ENCODE measurements around the gene SETD3.

Gene SETD3

DNA sequence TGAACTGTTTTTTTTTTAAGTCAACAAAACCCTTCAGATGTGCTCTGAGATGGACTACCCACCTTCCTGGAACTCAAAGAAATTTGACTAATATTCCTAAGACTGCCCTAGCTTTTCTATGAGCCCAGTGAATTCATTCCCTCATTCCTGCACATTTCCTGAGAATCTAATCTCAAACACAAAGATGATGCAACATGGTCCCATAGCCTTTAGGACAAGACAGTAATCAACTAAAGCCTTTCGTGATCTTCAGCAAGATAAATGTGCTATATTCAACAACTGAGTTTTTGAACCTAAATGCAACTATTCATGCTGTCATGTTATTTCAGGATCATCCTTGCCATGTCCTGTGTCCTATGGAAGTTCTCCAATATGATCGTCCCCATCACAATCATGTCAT lies 5.0 kb downstream of the SETD3 start:
- H3K4me3 ChIP-seq (ENCODE audit: low read length): no peak overlapping the region
- no peaks in the 10 kb centered on the region for H3K36me3 ChIP-seq (ENCODE audit: control insufficient read depth, insufficient read depth, low read length)
- H3K4me1 ChIP-seq (ENCODE audit: control insufficient read depth, insufficient read depth, low read length): peaks cover 18% of the 10 kb centered on the region

DNA sequence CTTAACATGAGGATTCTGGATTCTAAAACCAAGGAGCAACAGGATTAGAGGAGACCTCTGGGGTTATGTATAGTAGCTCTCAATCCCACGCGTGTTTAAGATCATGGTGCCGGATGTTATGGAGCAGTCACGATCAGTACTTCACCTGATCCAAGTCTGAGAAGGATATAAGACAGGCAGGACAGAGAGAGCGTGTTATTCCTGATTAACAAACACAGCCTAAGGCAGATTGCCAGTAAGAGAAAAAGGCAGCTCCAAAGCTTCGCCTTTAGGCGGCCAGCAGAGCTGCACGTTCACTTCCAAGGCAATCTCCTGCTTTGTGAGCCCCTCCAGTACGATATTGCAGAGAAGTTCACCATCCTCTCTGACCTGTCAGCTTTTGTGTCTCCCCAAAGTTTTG lies 5.5 kb downstream of the SETD3 start:
- Histone ChIP-seq H3K9me3 (ENCODE audit: control insufficient read depth, low read length) (no peaks in the 10 kb centered on the region), H3K36me3 (ENCODE audit: control insufficient read depth, insufficient read depth, low read length) (no peaks in the 10 kb centered on the region), H3K4me1 (ENCODE audit: control insufficient read depth, insufficient read depth, low read length) (peaks cover 18% of the 10 kb centered on the region), H3K4me3 (ENCODE audit: low read length) (no peak overlapping the region), H3K27me3 (ENCODE audit: control insufficient read depth, insufficient read depth, low read length) (no peaks in the 10 kb centered on the region), H3K9ac (ENCODE audit: low read length) (no peak overlapping the region)

More for the DNA sequence above, 5.0 kb downstream of the SETD3 start:
- no peaks in the 10 kb centered on the region for H3K27me3 ChIP-seq (ENCODE audit: control insufficient read depth, insufficient read depth, low read length)
- no peak overlapping the region for H3K9ac ChIP-seq (ENCODE audit: low read length)
- no peaks in the 10 kb centered on the region for H3K9me3 ChIP-seq (ENCODE audit: control insufficient read depth, low read length)

DNA sequence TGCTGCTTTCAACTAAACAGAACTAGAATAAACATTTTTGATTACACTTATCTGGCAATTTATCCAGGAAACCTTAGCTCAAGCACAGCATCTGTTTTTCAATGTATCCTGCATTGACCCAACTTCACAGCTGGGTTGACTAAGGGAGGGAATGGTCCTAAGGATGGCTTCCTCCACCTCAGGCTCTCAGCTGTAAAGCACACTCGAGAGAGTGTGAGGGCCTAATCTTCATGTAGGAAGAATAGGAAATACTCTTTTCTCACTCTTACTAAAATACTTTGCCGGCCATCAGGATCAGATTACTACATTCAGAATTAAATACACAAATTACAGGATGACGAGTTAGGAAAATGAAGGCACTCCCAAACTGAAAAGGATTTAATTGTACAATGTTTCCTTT lies 7.2 kb downstream of the SETD3 start:
- peaks cover 12% of the 10 kb centered on the region for H3K4me1 ChIP-seq (ENCODE audit: control insufficient read depth, insufficient read depth, low read length)
- H3K9ac ChIP-seq (ENCODE audit: low read length): no peak overlapping the region
- no peaks in the 10 kb centered on the region for H3K9me3 ChIP-seq (ENCODE audit: control insufficient read depth, low read length)
- no peak overlapping the region for H3K4me3 ChIP-seq (ENCODE audit: low read length)
- H3K36me3 ChIP-seq (ENCODE audit: control insufficient read depth, insufficient read depth, low read length): no peaks in the 10 kb centered on the region
- H3K27me3 ChIP-seq (ENCODE audit: control insufficient read depth, insufficient read depth, low read length): no peaks in the 10 kb centered on the region

DNA sequence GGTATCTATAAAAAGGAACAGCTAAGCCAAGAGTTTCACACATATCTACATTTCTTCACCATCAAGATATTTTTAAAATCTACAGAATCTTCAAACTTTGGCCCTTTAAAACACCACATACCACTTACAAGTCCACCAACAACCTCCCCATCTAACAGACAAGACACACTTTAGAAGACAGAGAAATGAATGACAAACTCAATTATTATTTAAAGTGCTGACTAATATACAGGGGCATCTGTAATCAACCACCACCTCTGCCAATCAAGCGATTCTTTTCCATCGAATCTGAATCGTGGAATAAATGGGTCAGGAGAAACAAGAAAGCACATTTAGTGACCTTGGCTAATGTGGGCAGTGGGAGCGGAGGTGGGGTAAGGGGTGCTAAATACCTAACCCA lies 7.7 kb downstream of the SETD3 start:
- Histone ChIP-seq H3K27me3 (ENCODE audit: control insufficient read depth, insufficient read depth, low read length) (no peaks in the 10 kb centered on the region), H3K4me3 (ENCODE audit: low read length) (no peak overlapping the region), H3K9ac (ENCODE audit: low read length) (no peak overlapping the region), H3K9me3 (ENCODE audit: control insufficient read depth, low read length) (no peaks in the 10 kb centered on the region), H3K36me3 (ENCODE audit: control insufficient read depth, insufficient read depth, low read length) (no peaks in the 10 kb centered on the region), H3K4me1 (ENCODE audit: control insufficient read depth, insufficient read depth, low read length) (peaks cover 15% of the 10 kb centered on the region)

DNA sequence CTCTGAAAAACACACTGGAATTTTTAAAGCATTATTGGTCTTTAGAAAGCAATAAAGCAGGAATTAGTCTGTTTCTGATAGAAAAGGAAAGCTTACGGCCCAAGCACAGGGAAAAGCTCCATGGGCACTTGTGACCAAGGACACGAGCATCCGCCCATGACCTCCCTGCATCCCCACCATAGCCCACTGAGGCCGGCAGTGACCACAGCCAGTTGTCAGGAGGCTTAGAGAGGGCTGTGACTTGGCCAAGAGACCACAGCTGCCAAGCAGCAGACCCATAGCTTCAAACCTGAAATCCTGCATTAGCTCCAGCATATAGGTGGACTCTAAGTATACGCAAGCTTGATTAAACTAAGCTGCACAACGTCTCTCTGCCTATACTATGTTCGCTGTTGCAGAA lies 8.9 kb downstream of the SETD3 start:
- Histone ChIP-seq H3K27me3 (ENCODE audit: control insufficient read depth, insufficient read depth, low read length) (no peaks in the 10 kb centered on the region), H3K36me3 (ENCODE audit: control insufficient read depth, insufficient read depth, low read length) (no peaks in the 10 kb centered on the region), H3K9ac (ENCODE audit: low read length) (no peak overlapping the region), H3K4me3 (ENCODE audit: low read length) (no peak overlapping the region), H3K9me3 (ENCODE audit: control insufficient read depth, low read length) (no peaks in the 10 kb centered on the region), H3K4me1 (ENCODE audit: control insufficient read depth, insufficient read depth, low read length) (peaks cover 21% of the 10 kb centered on the region)

DNA sequence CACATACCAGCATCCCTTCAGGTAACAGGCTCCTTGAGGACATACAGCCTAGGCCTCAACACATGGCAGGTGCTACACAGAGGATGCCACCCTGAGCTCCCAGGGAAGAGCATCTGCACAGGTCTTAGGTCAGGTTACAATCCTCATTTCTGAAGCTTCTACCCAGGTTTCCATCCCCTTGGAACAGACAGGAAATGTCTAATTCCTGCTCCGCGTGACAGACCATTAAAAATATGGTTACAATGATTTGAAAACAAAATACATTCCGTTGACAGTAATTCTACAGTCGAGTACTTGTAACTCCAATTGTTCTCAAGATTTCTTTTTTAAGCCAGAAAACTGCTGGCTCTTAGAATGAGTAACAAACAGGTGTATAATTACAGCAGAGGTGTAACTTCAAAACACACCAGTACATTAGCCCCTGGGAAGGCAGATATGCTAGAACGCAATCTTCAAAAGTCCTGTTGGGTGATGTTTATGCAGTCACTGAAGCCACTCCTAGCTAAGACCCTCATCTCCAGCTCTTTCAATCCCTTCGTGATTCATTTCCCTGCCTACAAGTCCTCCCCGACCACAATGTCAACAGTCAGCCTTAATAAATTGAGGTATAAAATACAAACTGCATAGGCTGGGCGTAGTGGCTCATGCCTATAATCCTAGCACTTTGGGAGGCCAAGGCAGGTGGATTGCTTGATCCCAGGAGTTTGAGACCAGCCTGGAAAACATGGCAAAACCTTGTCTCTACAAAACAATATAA lies 11.6 kb downstream of the SETD3 start:
- no peaks in the 10 kb centered on the region for H3K9me3 ChIP-seq (ENCODE audit: control insufficient read depth, low read length)
- H3K9ac ChIP-seq (ENCODE audit: low read length): no peak overlapping the region
- no peak overlapping the region for H3K4me3 ChIP-seq (ENCODE audit: low read length)
- no peaks in the 10 kb centered on the region for H3K27me3 ChIP-seq (ENCODE audit: control insufficient read depth, insufficient read depth, low read length)
- no peaks in the 10 kb centered on the region for H3K36me3 ChIP-seq (ENCODE audit: control insufficient read depth, insufficient read depth, low read length)
- H3K4me1 ChIP-seq (ENCODE audit: control insufficient read depth, insufficient read depth, low read length): peaks cover 13% of the 10 kb centered on the region

DNA sequence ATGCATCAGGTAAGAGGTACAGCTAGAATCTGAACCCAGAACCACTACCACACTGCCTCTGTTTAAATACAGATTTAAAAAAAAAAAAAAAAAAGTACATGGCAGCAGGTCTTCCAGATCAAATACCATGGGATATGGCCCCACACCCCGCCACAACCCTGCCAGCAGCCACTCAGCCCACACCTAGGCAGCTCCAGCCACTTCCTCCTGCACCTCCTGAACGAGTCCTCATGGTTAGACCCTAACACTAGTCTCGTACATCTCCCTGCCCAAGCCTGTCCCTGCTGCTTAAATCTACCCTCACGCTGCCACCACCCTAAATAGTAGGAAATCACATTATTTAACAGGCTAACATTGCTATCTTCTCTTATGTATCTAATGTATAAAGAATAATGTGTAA lies 12.6 kb downstream of the SETD3 start:
- peaks cover 13% of the 10 kb centered on the region for H3K4me1 ChIP-seq (ENCODE audit: control insufficient read depth, insufficient read depth, low read length)
- no peaks in the 10 kb centered on the region for H3K9me3 ChIP-seq (ENCODE audit: control insufficient read depth, low read length)
- no peak overlapping the region for H3K4me3 ChIP-seq (ENCODE audit: low read length)
- H3K36me3 ChIP-seq (ENCODE audit: control insufficient read depth, insufficient read depth, low read length): no peaks in the 10 kb centered on the region
- no peak overlapping the region for H3K9ac ChIP-seq (ENCODE audit: low read length)
- H3K27me3 ChIP-seq (ENCODE audit: control insufficient read depth, insufficient read depth, low read length): no peaks in the 10 kb centered on the region

DNA sequence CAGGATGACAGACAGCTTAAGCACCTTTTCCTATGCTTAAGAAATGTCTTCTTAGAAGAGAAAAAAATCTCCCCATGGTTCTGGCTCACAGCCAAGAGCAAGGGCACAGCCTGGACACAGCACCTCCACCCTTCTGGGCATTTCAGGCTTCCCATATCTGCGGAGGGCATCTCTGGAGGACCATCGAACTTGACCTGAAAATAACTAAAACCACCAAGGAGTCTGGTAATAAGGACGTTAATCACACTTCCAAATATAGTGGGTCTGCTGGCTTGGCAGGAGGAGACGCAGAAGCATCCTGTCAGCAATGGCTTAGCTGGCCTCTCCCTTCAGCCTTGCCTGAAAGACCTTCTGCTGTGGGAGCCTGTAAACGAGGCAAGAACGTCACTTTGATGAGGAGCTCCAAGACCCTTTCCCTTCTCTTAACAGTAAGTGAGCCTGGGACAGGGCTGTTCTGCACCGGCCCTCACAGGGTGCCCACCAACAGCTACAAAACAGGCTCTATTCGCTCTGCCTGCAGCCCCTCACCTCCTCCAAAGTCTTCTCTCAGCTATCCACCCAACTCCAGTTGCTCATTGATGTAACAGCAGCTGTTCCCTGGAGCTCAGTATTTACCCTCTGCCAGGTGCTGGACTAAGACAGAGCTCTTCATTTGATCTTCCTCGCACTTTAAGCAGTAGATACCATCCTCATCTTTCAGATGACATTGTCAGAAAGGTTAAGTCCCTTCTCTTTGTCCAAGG lies 13.2 kb downstream of the SETD3 start:
- Histone ChIP-seq H3K9ac (ENCODE audit: low read length) (no peak overlapping the region), H3K36me3 (ENCODE audit: control insufficient read depth, insufficient read depth, low read length) (no peaks in the 10 kb centered on the region), H3K4me1 (ENCODE audit: control insufficient read depth, insufficient read depth, low read length) (peaks cover 13% of the 10 kb centered on the region), H3K27me3 (ENCODE audit: control insufficient read depth, insufficient read depth, low read length) (no peaks in the 10 kb centered on the region), H3K4me3 (ENCODE audit: low read length) (no peak overlapping the region), H3K9me3 (ENCODE audit: control insufficient read depth, low read length) (no peaks in the 10 kb centered on the region)

DNA sequence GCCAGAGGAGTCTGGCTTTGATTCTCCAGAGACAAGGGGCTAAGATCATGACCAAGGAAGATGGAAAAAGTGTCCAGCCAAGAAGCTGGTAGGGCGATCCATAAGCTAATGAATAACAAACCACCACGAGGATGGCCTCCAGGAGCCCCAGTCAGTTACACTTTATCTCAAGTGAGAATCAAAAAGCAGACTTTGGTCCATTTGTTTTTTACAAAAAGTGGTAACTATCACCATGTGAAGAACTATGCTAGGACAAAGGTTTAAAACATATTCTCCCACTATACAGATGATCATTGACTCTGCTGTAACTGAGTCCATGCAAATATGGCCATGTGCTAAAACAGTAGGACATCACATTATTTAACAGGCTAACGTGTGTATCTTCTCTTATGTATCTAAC lies 13.9 kb downstream of the SETD3 start:
- Histone ChIP-seq H3K9ac (ENCODE audit: low read length) (no peak overlapping the region), H3K9me3 (ENCODE audit: control insufficient read depth, low read length) (no peaks in the 10 kb centered on the region), H3K36me3 (ENCODE audit: control insufficient read depth, insufficient read depth, low read length) (no peaks in the 10 kb centered on the region), H3K4me1 (ENCODE audit: control insufficient read depth, insufficient read depth, low read length) (peaks cover 13% of the 10 kb centered on the region), H3K27me3 (ENCODE audit: control insufficient read depth, insufficient read depth, low read length) (no peaks in the 10 kb centered on the region), H3K4me3 (ENCODE audit: low read length) (no peak overlapping the region)

DNA sequence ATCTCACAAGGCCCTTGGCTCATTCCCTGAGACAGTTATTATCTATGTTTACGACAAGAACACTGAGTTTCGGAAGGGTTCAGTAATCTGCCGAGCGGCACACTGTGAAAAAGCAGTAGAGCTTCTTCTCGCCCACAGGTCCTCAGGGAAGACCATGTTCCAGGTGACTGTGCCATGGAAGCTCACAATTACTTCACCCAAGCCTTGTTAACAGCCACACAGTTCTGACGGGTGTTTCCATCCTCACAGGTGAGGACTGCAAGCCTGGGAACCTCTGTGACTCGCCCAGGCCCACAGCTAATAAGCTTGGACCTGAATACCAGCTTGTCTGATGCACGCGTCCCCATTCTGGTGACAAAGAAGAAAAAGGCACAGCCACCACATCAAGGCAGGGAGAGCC lies 15.4 kb downstream of the SETD3 start:
- Histone ChIP-seq H3K27me3 (ENCODE audit: control insufficient read depth, insufficient read depth, low read length) (no peaks in the 10 kb centered on the region), H3K9ac (ENCODE audit: low read length) (no peak overlapping the region), H3K9me3 (ENCODE audit: control insufficient read depth, low read length) (no peaks in the 10 kb centered on the region), H3K4me3 (ENCODE audit: low read length) (no peak overlapping the region), H3K4me1 (ENCODE audit: control insufficient read depth, insufficient read depth, low read length) (peaks cover 13% of the 10 kb centered on the region), H3K36me3 (ENCODE audit: control insufficient read depth, insufficient read depth, low read length) (no peaks in the 10 kb centered on the region)

DNA sequence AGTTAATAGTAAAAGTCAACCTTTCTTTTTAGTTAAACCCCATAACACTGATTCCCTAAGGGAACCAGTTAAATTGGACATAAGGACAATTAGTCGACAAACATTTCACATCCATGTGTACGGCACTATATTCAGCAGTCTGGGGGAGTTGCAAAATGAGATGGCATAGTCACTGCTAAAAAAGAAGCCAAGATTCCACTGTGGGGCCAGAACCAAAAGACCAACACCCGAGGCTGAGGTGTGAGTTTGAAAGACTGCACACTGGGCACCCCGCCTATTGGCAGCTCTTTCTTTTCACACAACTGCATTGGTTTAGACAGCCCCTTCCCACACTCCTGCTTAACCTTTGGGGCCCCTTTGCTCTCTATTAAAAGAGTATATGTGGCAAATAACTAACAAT lies 16.7 kb downstream of the SETD3 start:
- Histone ChIP-seq H3K4me3 (ENCODE audit: low read length) (no peak overlapping the region), H3K9me3 (ENCODE audit: control insufficient read depth, low read length) (no peaks in the 10 kb centered on the region), H3K4me1 (ENCODE audit: control insufficient read depth, insufficient read depth, low read length) (peaks cover 13% of the 10 kb centered on the region), H3K9ac (ENCODE audit: low read length) (no peak overlapping the region), H3K36me3 (ENCODE audit: control insufficient read depth, insufficient read depth, low read length) (no peaks in the 10 kb centered on the region), H3K27me3 (ENCODE audit: control insufficient read depth, insufficient read depth, low read length) (no peaks in the 10 kb centered on the region)

DNA sequence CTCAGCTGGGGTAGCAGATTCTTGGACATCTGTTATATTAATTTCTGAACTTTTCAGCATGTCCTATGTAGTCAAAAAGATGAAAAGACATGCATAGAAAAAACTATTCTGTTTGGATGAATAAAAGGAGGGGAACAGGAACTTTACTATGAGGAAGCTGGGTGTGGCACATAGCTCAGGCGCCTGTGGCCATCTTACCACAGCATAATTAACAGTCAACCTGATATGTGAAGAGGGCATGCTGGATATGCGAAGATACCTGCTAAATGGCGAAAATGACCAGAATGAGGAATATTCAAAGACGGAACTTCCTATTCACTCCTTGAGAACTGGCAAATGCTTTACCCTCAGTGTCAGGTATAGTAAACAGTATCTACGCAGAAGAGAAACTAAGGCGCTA lies 18.4 kb downstream of the SETD3 start:
- no peaks in the 10 kb centered on the region for H3K36me3 ChIP-seq (ENCODE audit: control insufficient read depth, insufficient read depth, low read length)
- no peaks in the 10 kb centered on the region for H3K4me1 ChIP-seq (ENCODE audit: control insufficient read depth, insufficient read depth, low read length)
- no peaks in the 10 kb centered on the region for H3K27me3 ChIP-seq (ENCODE audit: control insufficient read depth, insufficient read depth, low read length)
- no peak overlapping the region for H3K9ac ChIP-seq (ENCODE audit: low read length)
- H3K4me3 ChIP-seq (ENCODE audit: low read length): no peak overlapping the region
- no peaks in the 10 kb centered on the region for H3K9me3 ChIP-seq (ENCODE audit: control insufficient read depth, low read length)
